Osteocyte (in vitro differentiated cells): Measurements from ENCODE around the gene MAGEA3. TPM values are rescaled to one million over a fixed set of nuclear protein-coding genes. Genes with fewer than 3 reads are reported as not detected.
"Not testable (repeated sequence)": the region's sequence is repeated elsewhere in the genome, so short reads cannot be mapped to it uniquely, and the experiment has no call there.

Experiments used
- DNase-seq: peaks from one replicate; pipeline ENCODE4 v3.0.0; 2021; ENCODE audit warnings: mixed read lengths; ENCODE audit not compliant: unreplicated experiment; ENCODE audit errors: extremely low spot score
- H3K27ac Mint-ChIP-seq: one replicate; pipeline ENCODE4 v1.8.0; 2021; ENCODE audit warnings: mild to moderate bottlenecking, mixed read lengths; ENCODE audit not compliant: unreplicated experiment
- H3K27me3 Mint-ChIP-seq: one replicate; pipeline ENCODE4 v1.8.0; 2021; ENCODE audit warnings: mixed read lengths; ENCODE audit not compliant: unreplicated experiment
- H3K36me3 Mint-ChIP-seq: one replicate; pipeline ENCODE4 v1.8.0; 2021; ENCODE audit warnings: mixed read lengths; ENCODE audit not compliant: unreplicated experiment
- H3K4me1 Mint-ChIP-seq: one replicate; pipeline ENCODE4 v1.8.0; 2021; ENCODE audit warnings: mixed read lengths; ENCODE audit not compliant: unreplicated experiment
- H3K4me3 Mint-ChIP-seq: one replicate; pipeline ENCODE4 v1.8.0; 2021; ENCODE audit warnings: mild to moderate bottlenecking, moderate library complexity, mixed read lengths; ENCODE audit not compliant: unreplicated experiment
- H3K9me3 Mint-ChIP-seq: one replicate; pipeline ENCODE4 v1.8.0; 2021; ENCODE audit warnings: mixed read lengths; ENCODE audit not compliant: unreplicated experiment
- long read RNA-seq: library from polyadenylated mRNA; unstranded; transcript quantifications from one replicate; pipeline ENCODE4 v2.0.0, GENCODE V29; 2021
- total RNA-seq: library from RNA; stranded (reverse); gene quantifications from 2 replicates; pipeline ENCODE4 v1.2.1, GENCODE V29; 2021
- TF ChIP-seq, protein P1 (sequence below): fragments of 200-600 bp; sonication (generic); IDR thresholded peaks from 2 replicates; pipeline ENCODE4 v1.5.0; 2021; ENCODE audit warnings: antibody characterized with exemption, mild to moderate bottlenecking, moderate library complexity

The MAGEA3 gene, protein sequence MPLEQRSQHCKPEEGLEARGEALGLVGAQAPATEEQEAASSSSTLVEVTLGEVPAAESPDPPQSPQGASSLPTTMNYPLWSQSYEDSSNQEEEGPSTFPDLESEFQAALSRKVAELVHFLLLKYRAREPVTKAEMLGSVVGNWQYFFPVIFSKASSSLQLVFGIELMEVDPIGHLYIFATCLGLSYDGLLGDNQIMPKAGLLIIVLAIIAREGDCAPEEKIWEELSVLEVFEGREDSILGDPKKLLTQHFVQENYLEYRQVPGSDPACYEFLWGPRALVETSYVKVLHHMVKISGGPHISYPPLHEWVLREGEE
- not detected in 2 replicates for total RNA-seq
- long read RNA-seq: 0 reads

DNA sequence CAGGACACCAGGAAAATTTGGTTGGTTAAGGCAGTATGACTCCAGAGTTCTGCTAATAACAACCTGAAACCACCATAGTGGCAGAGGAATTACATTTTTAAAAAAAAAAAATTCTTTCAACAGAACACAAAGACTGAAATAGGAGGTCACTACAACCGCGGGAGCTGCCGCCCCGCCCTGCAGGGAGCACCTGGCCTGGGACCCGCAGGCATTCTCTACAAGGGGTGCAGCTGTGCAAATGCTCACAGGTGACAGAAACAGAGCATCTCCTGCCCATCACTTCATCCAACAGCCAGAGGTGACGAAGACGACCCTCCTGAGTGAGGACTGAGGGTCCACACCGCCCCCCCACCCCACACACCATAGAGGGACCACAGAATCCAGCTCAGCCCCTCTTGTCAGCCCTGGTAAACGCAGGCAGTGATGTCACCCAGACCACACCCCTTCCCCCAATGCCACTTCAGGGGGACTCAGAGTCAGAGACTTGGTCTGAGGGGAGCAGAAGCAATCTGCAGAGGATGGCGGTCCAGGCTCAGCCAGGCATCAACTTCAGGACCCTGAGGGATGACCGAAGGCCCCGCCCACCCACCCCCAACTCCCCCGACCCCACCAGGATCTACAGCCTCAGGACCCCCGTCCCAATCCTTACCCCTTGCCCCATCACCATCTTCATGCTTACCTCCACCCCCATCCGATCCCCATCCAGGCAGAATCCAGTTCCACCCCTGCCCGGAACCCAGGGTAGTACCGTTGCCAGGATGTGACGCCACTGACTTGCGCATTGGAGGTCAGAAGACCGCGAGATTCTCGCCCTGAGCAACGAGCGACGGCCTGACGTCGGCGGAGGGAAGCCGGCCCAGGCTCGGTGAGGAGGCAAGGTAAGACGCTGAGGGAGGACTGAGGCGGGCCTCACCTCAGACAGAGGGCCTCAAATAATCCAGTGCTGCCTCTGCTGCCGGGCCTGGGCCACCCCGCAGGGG is at the start of gene MAGEA3:
Gene MAGEA3 (plus strand): TSS at position 843 of the 980 bp plus-strand sequence. CDS start 2,039 bp downstream, outside the sequence.
- H3K9me3 Mint-ChIP-seq, H3K4me3 Mint-ChIP-seq, H3K4me1 Mint-ChIP-seq, H3K27ac Mint-ChIP-seq, DNase-seq, H3K27me3 Mint-ChIP-seq, H3K36me3 Mint-ChIP-seq: not testable (repeated sequence)

DNA sequence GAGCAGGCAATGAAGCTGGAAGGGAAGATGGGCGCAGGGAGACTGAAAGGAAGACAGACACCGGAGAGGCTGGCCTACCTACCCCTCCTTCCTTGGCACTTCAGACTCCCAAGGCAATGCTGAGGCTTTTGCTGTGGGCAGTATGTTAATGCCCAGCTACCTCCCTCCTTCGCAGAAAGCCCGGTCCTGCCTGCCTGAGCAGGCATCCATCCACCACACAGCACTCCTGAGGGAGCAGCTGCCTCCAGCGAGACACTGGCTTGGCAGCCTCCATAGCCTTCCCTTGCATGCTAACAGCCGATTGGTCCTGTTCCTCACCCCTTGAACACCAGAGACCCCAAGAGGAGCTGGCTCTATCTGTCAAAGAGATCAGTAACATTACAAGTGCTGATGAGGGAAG is 46.5 kb upstream of the MAGEA3 start:
- Mint-ChIP-seq H3K4me1 (no peaks in the 10 kb centered on the region), H3K27me3 (no peaks in the 10 kb centered on the region), H3K9me3 (peaks cover 16% of the 10 kb centered on the region), H3K36me3 (no peaks in the 10 kb centered on the region), H3K27ac (no peak overlapping the region), H3K4me3 (no peak overlapping the region)
- DNase-seq: peak; percentile 66
- TF ChIP-seq, protein P1, sequence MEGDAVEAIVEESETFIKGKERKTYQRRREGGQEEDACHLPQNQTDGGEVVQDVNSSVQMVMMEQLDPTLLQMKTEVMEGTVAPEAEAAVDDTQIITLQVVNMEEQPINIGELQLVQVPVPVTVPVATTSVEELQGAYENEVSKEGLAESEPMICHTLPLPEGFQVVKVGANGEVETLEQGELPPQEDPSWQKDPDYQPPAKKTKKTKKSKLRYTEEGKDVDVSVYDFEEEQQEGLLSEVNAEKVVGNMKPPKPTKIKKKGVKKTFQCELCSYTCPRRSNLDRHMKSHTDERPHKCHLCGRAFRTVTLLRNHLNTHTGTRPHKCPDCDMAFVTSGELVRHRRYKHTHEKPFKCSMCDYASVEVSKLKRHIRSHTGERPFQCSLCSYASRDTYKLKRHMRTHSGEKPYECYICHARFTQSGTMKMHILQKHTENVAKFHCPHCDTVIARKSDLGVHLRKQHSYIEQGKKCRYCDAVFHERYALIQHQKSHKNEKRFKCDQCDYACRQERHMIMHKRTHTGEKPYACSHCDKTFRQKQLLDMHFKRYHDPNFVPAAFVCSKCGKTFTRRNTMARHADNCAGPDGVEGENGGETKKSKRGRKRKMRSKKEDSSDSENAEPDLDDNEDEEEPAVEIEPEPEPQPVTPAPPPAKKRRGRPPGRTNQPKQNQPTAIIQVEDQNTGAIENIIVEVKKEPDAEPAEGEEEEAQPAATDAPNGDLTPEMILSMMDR: no peak

DNA sequence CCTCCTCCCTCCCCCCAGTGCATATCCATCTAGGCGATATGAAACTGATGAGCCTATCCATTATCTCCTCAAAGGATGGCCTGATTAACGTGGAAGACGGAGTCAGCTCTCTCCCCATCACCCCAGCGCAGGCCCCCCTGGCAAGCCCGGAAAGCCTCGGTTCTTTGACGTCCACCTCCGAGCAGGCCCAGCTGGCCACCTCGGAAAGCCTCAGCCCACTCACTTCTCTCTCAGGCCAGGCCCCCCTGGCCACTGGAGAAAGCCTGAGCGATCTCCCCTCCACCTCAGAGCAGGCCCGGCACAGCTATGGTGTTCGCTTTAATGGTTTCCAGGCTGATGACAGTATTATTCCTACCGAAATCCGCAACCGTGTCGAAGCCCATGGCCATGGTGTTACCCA is 46.1 kb upstream of the MAGEA3 start:
- H3K4me1 Mint-ChIP-seq: no peaks in the 10 kb centered on the region
- no peaks in the 10 kb centered on the region for H3K27me3 Mint-ChIP-seq
- H3K27ac Mint-ChIP-seq: no peak overlapping the region
- H3K9me3 Mint-ChIP-seq: peaks cover 14% of the 10 kb centered on the region
- DNase-seq: peak; percentile 80
- no peaks in the 10 kb centered on the region for H3K36me3 Mint-ChIP-seq
- TF ChIP-seq, protein P1: no peak
- H3K4me3 Mint-ChIP-seq: no peak overlapping the region

DNA sequence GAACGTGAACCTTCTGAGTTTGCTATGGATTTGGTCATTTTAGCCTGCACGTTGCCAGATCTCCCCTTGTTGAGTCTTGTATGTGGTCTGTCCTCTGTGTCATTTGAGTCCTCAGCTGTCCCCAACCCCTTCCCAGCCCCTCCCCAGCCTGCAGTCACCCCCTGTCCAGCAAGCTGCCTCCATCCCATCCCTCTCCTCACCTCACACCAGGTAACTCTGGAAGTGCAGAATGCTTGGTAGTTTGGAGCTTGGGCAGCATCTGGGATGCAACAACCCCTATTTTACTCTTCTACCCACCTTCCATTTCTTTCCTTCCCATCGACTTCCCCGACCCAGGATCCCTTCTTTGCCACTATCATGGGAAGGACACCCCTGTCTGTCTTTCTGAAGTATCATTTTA is 42.5 kb upstream of the MAGEA3 start:
- TF ChIP-seq, protein P1: no peak
- peak; percentile 66 for DNase-seq
- Mint-ChIP-seq H3K27me3 (no peaks in the 10 kb centered on the region), H3K9me3 (peaks cover 13% of the 10 kb centered on the region), H3K4me1 (no peaks in the 10 kb centered on the region), H3K4me3 (no peak overlapping the region), H3K27ac (no peak overlapping the region), H3K36me3 (no peaks in the 10 kb centered on the region)

DNA sequence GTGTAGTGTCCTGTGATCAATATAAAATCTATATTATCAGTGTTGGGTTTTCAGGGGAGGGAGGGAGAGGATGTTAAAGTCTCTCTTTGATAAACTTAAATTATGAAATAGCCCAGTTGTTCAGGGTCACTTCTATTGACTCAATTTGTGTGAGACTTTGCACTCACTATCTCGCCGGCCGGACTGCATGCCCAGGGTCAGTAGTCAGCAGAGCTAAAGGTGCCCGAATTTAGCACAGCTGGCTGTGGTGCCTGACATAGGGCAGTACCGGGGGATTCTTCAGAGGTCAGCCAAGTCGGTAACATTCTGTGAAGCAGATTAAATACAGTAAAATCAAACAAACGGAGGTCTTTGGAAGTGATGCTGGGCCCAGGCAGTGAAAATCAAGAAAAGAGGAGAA is 41.7 kb upstream of the MAGEA3 start:
- Mint-ChIP-seq H3K4me3 (no peak overlapping the region), H3K27ac (no peak overlapping the region), H3K27me3 (no peaks in the 10 kb centered on the region), H3K4me1 (no peaks in the 10 kb centered on the region), H3K36me3 (no peaks in the 10 kb centered on the region), H3K9me3 (peaks cover 13% of the 10 kb centered on the region)
- DNase-seq: peak; percentile 59
- TF ChIP-seq, protein P1: no peak
